ENCODE measurements around the gene CISD1. TPM values are rescaled to one million over a fixed set of nuclear protein-coding genes. Genes with fewer than 3 reads are reported as not detected.

Gene CISD1
- total and polyA plus RNA-seq, 4 donors, result 10.3 to 24.1 (median 16.6) TPM

DNA sequence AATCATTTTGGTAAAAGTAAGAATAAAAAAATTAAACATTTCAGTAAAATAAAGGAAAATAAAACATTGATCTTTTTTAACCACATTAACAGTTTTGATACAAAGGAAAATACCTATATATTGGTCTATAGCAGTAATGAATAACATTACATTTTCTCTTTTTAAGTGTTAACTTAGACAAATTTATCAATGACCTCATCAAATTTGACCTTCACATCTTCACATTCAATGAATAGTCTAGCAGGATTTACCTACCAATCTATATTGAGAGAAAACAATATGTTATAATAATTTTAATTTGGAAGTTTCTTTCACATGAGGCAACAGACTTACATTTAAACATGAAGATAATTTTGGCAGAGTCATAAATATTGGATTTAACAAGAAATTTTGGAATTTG, 47.9 kb downstream of the CISD1 start:
- Histone ChIP-seq H3K4me1 (ENCODE audit: control insufficient read depth in 5 of 5, insufficient read depth in 5 of 5, low read length in 5 of 5) (peaks cover 0 to 7% (median 0%) of the 10 kb centered on the region in 5 donors), H3K27ac (ENCODE audit: low read depth in 1 of 2, low read length in 1 of 2) (no peak overlapping the region), H3K36me3 (ENCODE audit: control insufficient read depth in 4 of 4, insufficient read depth in 4 of 4, low read length in 4 of 4) (no peaks in the 10 kb centered on the region), H3K27me3 (ENCODE audit: control insufficient read depth in 3 of 3, insufficient read depth in 3 of 3, low read length in 2 of 3) (no peaks in the 10 kb centered on the region), H3K9ac (ENCODE audit: insufficient read depth in 1 of 2, low read length in 2 of 2) (no peak overlapping the region), H3K9me3 (ENCODE audit: control insufficient read depth in 4 of 4, insufficient read depth in 3 of 4, low read length in 3 of 4) (no peaks in the 10 kb centered on the region), H3K4me3 (no peak overlapping the region)
- TF ChIP-seq, protein P1, sequence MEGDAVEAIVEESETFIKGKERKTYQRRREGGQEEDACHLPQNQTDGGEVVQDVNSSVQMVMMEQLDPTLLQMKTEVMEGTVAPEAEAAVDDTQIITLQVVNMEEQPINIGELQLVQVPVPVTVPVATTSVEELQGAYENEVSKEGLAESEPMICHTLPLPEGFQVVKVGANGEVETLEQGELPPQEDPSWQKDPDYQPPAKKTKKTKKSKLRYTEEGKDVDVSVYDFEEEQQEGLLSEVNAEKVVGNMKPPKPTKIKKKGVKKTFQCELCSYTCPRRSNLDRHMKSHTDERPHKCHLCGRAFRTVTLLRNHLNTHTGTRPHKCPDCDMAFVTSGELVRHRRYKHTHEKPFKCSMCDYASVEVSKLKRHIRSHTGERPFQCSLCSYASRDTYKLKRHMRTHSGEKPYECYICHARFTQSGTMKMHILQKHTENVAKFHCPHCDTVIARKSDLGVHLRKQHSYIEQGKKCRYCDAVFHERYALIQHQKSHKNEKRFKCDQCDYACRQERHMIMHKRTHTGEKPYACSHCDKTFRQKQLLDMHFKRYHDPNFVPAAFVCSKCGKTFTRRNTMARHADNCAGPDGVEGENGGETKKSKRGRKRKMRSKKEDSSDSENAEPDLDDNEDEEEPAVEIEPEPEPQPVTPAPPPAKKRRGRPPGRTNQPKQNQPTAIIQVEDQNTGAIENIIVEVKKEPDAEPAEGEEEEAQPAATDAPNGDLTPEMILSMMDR (IDR thresholded peaks at IDR 0.05; ENCODE audit: control extremely low read depth, extremely low read depth), result no peak
- DNase-seq (no peak), ATAC-seq (ENCODE audit: insufficient read depth, low FRiP score) (no peak)

DNA sequence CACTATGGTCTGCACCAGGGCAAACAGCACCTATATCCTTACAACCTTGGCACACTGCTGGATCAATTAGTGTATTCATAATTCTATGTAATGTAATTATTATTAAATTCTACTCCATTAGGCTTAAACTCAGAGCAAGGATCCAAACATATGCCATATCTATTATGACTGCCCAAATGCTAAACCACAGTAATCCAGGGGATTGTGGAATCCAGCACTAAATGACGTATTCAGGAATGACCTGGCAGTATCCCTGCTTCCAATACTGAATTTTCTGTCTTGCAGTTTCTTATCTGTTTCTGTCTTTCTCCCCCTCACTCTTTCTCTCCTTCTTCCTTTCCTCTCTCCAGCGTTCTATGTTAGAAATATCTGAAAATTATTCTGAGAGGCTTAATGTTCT, 49.4 kb downstream of the CISD1 start:
- no peak overlapping the region for H3K27ac ChIP-seq (ENCODE audit: low read depth in 1 of 2, low read length in 1 of 2)
- H3K27me3 ChIP-seq (ENCODE audit: control insufficient read depth in 3 of 3, insufficient read depth in 3 of 3, low read length in 2 of 3), result no peaks in the 10 kb centered on the region
- WGBS, 2 donors, result 70 to 78% methylated on average over 2 of the region's 2 CpGs
- no peak for DNase-seq
- no peak for ATAC-seq (ENCODE audit: insufficient read depth, low FRiP score)
- H3K4me1 ChIP-seq (ENCODE audit: control insufficient read depth in 5 of 5, insufficient read depth in 5 of 5, low read length in 5 of 5), result peaks cover 0 to 7% (median 0%) of the 10 kb centered on the region in 5 donors
- TF ChIP-seq, protein P1 (IDR thresholded peaks at IDR 0.05; ENCODE audit: control extremely low read depth, extremely low read depth), result no peak
- no peaks in the 10 kb centered on the region for H3K36me3 ChIP-seq (ENCODE audit: control insufficient read depth in 4 of 4, insufficient read depth in 4 of 4, low read length in 4 of 4)
- no peak overlapping the region for H3K9ac ChIP-seq (ENCODE audit: insufficient read depth in 1 of 2, low read length in 2 of 2)
- H3K9me3 ChIP-seq (ENCODE audit: control insufficient read depth in 4 of 4, insufficient read depth in 3 of 4, low read length in 3 of 4), result no peaks in the 10 kb centered on the region
- no peak overlapping the region for H3K4me3 ChIP-seq

DNA sequence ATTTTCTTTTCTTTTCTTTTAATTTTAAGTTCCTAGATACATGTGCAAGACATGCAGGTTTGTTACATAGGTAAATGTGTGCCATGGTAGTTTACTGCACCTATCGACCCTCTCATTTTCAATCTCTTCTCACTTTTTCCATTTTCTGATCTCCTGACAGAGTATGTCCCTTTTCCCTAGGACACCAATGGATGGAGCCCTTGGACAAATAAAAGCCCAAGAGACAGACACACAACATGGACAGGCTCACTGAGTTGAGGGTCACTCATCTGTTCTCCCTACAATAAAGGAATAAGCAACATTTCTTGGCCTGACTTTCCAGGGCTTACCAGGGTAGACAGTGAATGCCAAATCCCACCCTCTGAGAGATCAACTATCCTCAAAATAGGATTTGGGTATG, 50.6 kb downstream of the CISD1 start:
- TF ChIP-seq, protein P1 (IDR thresholded peaks at IDR 0.05; ENCODE audit: control extremely low read depth, extremely low read depth), result no peak
- 91 to 93% methylated on average over 1 of the region's 1 CpG for WGBS, 2 donors
- H3K4me1 ChIP-seq (ENCODE audit: control insufficient read depth in 5 of 5, insufficient read depth in 5 of 5, low read length in 5 of 5), result peaks cover 0 to 7% (median 0%) of the 10 kb centered on the region in 5 donors
- no peaks in the 10 kb centered on the region for H3K9me3 ChIP-seq (ENCODE audit: control insufficient read depth in 4 of 4, insufficient read depth in 3 of 4, low read length in 3 of 4)
- H3K9ac ChIP-seq (ENCODE audit: insufficient read depth in 1 of 2, low read length in 2 of 2), result no peak overlapping the region
- H3K4me3 ChIP-seq, result no peak overlapping the region
- DNase-seq (peak in 2 of 3 donors; percentile 24 to 31), ATAC-seq (ENCODE audit: insufficient read depth, low FRiP score) (no peak)
- H3K27ac ChIP-seq (ENCODE audit: low read depth in 1 of 2, low read length in 1 of 2), result no peak overlapping the region
- no peaks in the 10 kb centered on the region for H3K36me3 ChIP-seq (ENCODE audit: control insufficient read depth in 4 of 4, insufficient read depth in 4 of 4, low read length in 4 of 4)
- no peaks in the 10 kb centered on the region for H3K27me3 ChIP-seq (ENCODE audit: control insufficient read depth in 3 of 3, insufficient read depth in 3 of 3, low read length in 2 of 3)

DNA sequence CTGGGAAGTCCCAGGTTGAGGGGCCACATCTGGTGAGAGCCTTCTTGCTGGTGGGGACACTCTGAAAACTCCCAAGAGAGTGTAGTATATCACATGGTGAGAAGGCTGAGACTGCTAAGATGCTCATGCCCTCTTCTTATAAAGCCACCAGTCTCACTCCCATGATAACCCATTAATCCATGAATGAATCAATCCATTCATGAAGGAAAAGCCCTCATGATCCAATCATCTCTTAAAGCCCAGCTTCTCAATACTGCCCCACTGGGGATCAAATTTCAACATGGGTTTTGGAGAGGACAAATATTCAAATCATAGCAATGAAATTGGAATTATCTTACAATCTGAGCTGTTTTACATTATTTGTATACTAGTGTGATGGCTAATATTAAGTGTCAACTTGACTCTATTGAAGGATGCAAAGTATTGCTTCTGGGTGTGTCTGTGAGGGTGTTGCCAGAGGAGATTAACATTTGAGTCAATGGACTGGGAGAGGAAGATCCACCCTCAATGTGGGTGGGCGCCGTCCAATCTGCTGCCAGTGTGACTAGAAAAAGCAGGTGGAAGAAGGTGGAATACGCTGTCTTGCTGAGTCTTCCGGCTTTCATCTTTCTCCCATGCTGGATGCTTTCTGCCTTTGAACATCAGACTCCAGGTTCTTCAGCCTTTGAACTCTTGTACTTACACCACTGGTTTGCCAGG, 51.5 kb downstream of the CISD1 start:
- H3K4me1 ChIP-seq (ENCODE audit: control insufficient read depth in 5 of 5, insufficient read depth in 5 of 5, low read length in 5 of 5), result peaks cover 0 to 7% (median 0%) of the 10 kb centered on the region in 5 donors
- peaks cover 0 to 1% (median 0%) of the 10 kb centered on the region in 4 donors for H3K9me3 ChIP-seq (ENCODE audit: control insufficient read depth in 4 of 4, insufficient read depth in 3 of 4, low read length in 3 of 4)
- WGBS, 2 donors, result 98% methylated on average over 4 of the region's 4 CpGs
- H3K9ac ChIP-seq (ENCODE audit: insufficient read depth in 1 of 2, low read length in 2 of 2), result no peak overlapping the region
- TF ChIP-seq, protein P1 (IDR thresholded peaks at IDR 0.05; ENCODE audit: control extremely low read depth, extremely low read depth), result no peak
- DNase-seq (no peak), ATAC-seq (ENCODE audit: insufficient read depth, low FRiP score) (no peak)
- H3K36me3 ChIP-seq (ENCODE audit: control insufficient read depth in 4 of 4, insufficient read depth in 4 of 4, low read length in 4 of 4), result no peaks in the 10 kb centered on the region
- no peak overlapping the region for H3K4me3 ChIP-seq
- H3K27me3 ChIP-seq (ENCODE audit: control insufficient read depth in 3 of 3, insufficient read depth in 3 of 3, low read length in 2 of 3), result no peaks in the 10 kb centered on the region
- H3K27ac ChIP-seq (ENCODE audit: low read depth in 1 of 2, low read length in 1 of 2), result no peak overlapping the region

Measured in lung (tissue), 12 donors.